Activated CD8-positive, alpha-beta memory T cell treated with anti-CD3 and anti-CD28 coated beads for 4 hours (primary cell): ENCODE results near the gene SERPINA1.

Experiments used
- DNase-seq, 2 donors: peaks; one replicate each; pipeline ENCODE4 v3.0.0-alpha.2; 2020; ENCODE audit warnings: low read depth in 2 of 2

Gene SERPINA1

GRCh38 chr14:94397289-94398181 lies 9.1 kb upstream of the SERPINA1 start:
- no peak for DNase-seq

- DNase-seq: no peak
These were observed 8.3 kb upstream of the SERPINA1 start for GRCh38 chr14:94396628-94397225.

GRCh38 chr14:94395888-94396574 lies 7.6 kb upstream of the SERPINA1 start:
- DNase-seq: no peak

GRCh38 chr14:94395282-94395887 lies 7.0 kb upstream of the SERPINA1 start:
- no peak for DNase-seq

- DNase-seq: no peak
These were observed 6.3 kb upstream of the SERPINA1 start for GRCh38 chr14:94394581-94395207.

GRCh38 chr14:94394025-94394493 lies 5.7 kb upstream of the SERPINA1 start:
- no peak for DNase-seq

- no peak for DNase-seq
These were observed 5.1 kb upstream of the SERPINA1 start for GRCh38 chr14:94393474-94393873.

- DNase-seq: no peak
These were observed 4.1 kb upstream of the SERPINA1 start for GRCh38 chr14:94392510-94392935.

GRCh38 chr14:94391281-94391975 lies 3.0 kb upstream of the SERPINA1 start:
- no peak for DNase-seq

- DNase-seq: no peak
These were observed 2.1 kb upstream of the SERPINA1 start for GRCh38 chr14:94390372-94391086.

GRCh38 chr14:94389731-94390371 lies 1.4 kb upstream of the SERPINA1 start:
- no peak for DNase-seq

GRCh38 chr14:94389104-94389469 lies 685 bp upstream of the SERPINA1 start:
- DNase-seq: no peak

GRCh38 chr14:94388027-94388383 lies 397 bp downstream of the SERPINA1 start:
- no peak for DNase-seq

- no peak for DNase-seq
These were observed 1.1 kb downstream of the SERPINA1 start for GRCh38 chr14:94387051-94388026.

- no peak for DNase-seq
These were observed 2.0 kb downstream of the SERPINA1 start for GRCh38 chr14:94386085-94387031.

- DNase-seq: no peak
These were observed 2.8 kb downstream of the SERPINA1 start for GRCh38 chr14:94385553-94386057.

GRCh38 chr14:94384342-94384741 lies 4.1 kb downstream of the SERPINA1 start:
- DNase-seq: no peak
